GM19193 (cell line): ENCODE results near the gene GFRA1.

Experiments used
- POLR2A ChIP-seq: IDR thresholded peaks from 4 replicates; pipeline ENCODE4 v1.6.1; 2011; ENCODE audit not compliant: insufficient read depth, insufficient read length; ENCODE audit errors: extremely low read depth

GFRA1 gene

GRCh38 chr10:116146372-116147140 is 126.5 kb downstream of the GFRA1 start:
- TF ChIP-seq POLR2A: no peak

GRCh38 chr10:116143673-116144222 is 129.3 kb downstream of the GFRA1 start:
- TF ChIP-seq POLR2A: no peak

- no peak for TF ChIP-seq POLR2A
Observed at GRCh38 chr10:116141855-116142254, 131.2 kb downstream of the GFRA1 start.

GRCh38 chr10:116141246-116141645 is 131.8 kb downstream of the GFRA1 start:
- TF ChIP-seq POLR2A: no peak

- TF ChIP-seq POLR2A: no peak
Observed at GRCh38 chr10:116139886-116140285, 133.1 kb downstream of the GFRA1 start.

GRCh38 chr10:116138897-116139296 is 134.1 kb downstream of the GFRA1 start:
- no peak for TF ChIP-seq POLR2A

GRCh38 chr10:116136261-116136660 is 136.7 kb downstream of the GFRA1 start:
- no peak for TF ChIP-seq POLR2A

GRCh38 chr10:116134322-116134721 is 138.7 kb downstream of the GFRA1 start:
- TF ChIP-seq POLR2A: no peak

- no peak for TF ChIP-seq POLR2A
Observed at GRCh38 chr10:116133634-116134033, 139.4 kb downstream of the GFRA1 start.

- no peak for TF ChIP-seq POLR2A
Observed at GRCh38 chr10:116132780-116133399, 140.1 kb downstream of the GFRA1 start.

- TF ChIP-seq POLR2A: no peak
Observed at GRCh38 chr10:116130006-116130405, 143.0 kb downstream of the GFRA1 start.

GRCh38 chr10:116126954-116127695 is 145.9 kb downstream of the GFRA1 start:
- no peak for TF ChIP-seq POLR2A

- TF ChIP-seq POLR2A: no peak
Observed at GRCh38 chr10:116126239-116126638, 146.8 kb downstream of the GFRA1 start.

GRCh38 chr10:116125180-116125579 is 147.8 kb downstream of the GFRA1 start:
- no peak for TF ChIP-seq POLR2A

GRCh38 chr10:116124777-116125176 is 148.2 kb downstream of the GFRA1 start:
- TF ChIP-seq POLR2A: no peak
